Activated T-cell treated with anti-CD3 and anti-CD28 coated beads for 24 hours (primary cell): ENCODE measurements around the gene GLIS1.

ENCODE experiments used
- DNase-seq: peaks from one replicate; pipeline ENCODE4 v3.0.0-alpha.2; 2020; ENCODE audit warnings: low read depth

The GLIS1 gene

DNA sequence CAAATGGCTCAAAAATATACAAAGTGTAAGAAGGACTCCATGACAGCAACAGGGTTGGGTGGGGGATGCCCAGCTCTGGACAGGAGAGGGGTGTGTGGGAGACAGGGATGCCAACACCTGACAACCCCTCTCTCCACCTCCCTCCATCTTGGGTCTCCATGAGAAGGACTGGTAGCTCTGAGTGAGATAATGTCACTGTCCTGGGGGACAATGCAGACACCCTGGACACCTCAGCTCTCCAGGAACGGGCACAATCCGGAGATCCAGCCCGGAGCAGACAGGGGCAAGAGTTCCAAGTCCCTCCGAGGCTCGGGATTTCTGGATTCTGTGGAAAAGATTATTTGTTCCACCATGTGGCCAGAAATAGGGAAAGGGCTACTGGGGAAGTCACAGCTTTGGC lies 122.5 kb downstream of the GLIS1 start:
- DNase-seq, result no peak

DNA sequence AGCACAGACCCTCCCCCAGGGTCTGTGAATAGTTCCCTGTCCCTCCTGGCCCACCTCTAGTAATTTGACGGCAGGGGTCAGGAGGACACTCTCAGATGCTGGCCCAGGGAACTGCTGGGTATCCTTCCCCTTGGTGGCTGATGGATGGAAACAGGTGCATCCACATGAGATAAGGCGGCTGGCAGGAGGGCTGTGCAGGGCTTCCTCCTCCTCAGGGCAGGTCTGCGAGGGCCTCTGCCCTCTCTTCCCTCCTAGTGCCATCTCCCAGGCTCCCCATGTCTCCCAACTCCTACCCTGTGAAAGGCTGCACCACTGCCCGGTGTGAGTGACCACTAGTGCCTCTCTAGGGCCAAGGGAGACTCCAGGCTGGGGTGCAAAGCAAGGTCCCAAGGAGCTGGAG lies 123.9 kb downstream of the GLIS1 start:
- no peak for DNase-seq

DNA sequence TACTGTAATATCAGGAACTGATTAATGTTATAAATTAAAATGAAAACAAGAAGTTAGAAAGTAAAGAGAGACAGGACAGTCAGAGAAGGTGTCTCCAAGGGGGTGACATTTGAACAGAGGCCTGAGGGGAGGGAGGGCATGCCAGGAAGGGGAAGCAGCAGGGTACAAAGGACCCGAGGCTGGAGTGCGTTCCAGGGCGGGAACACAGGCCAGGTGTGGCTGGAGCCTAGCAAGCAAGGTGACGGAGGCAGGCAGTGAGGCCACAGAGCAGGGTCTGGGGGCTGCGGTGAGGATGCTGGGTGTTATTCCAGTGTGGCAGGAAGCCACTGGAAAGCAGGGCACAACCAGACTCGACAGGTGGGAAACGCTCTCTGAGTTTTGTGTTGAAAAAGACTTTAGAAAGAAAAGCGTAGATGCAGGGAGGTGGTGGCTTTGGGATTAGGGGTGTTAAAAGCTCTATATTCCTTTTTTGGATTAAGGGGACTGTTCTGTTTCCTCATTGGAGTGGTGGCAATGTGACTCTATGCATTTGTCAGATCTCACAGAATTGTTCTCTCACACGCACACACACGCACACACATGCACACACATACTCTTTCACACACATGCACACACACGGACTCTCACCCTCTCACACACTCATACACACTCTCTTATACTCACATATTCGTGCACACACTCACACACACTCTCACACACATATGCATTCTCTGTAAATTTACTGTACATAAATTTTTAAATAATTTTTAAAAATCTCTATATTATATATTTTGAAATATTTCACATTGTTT lies 124.5 kb downstream of the GLIS1 start:
- DNase-seq, result no peak

DNA sequence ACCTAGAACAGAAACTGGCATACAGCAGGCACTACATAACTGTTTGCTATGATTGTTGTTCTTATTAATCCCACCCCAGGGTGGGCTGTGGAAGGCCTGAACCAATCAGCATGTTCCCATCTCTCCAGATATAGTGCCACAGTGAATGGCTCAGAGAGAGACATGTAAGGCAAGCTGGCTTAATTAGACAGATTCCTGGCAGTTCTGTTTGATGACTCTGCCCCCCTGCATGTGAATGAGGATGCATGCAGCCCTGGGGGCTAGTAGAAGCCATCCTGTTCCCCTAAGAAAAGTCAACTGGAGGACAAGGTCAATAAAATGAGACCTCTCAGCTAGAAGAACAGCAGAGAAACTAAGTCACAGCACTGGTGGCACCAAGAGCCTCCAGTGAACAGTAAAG lies 130.3 kb downstream of the GLIS1 start:
- DNase-seq, result no peak

DNA sequence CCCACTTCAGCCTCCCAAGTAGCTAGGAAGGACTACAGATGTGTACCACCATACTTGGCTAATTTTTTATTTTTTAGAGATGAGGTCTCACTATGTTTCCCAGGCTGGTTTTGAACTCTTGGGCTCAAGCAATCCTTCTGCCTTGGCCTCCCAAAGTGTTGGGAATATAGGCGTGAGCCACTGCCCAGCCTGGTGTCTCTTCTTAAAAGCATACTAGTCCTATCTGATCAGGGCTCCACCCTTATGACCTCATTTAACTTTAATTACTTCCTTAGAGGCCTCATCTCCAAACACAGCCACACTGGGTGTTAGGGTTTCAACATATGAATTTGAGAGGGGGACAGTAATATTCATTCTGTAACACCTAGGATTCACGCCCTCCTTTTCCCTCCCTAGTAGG lies 130.9 kb downstream of the GLIS1 start:
- no peak for DNase-seq

DNA sequence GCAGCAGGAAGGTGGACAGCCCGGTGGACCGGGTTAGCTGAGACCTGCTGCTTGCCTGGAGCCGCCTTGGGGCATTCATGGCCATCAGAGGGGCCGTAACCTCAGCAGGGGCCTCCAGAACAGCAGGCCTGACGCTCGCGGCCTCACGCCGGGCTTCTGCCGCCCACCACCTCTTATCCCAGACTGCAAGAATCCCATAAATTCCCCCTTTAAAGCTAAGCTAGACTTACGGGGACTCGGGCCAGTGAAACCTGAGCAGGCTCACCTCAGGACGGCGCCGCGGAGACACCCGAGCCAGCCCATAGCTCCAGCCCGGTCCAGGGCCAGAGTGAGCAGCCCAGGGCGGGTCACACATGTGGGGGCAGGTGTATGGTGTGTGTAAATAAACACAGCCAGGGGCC lies 132.3 kb downstream of the GLIS1 start:
- no peak for DNase-seq

DNA sequence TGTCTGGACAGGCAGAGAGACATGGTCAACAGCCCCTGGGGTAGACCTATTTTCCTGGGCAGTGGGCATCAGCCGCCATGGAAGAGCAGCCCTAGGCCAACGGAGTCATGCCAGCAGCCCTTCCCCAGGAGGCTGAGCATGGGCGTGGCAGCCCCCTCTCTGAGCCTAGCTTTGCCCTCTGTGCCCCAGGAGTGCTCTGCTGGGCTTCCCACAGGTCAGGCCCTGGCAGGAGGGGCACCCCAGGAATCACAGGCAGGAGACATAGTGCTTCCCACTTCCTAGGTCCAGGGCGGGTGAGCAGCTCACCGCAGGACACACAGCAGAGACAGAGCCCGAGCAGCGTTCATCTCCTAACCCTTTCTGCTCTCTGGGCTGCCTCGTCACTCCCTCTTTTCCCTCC lies 132.8 kb downstream of the GLIS1 start:
- no peak for DNase-seq

DNA sequence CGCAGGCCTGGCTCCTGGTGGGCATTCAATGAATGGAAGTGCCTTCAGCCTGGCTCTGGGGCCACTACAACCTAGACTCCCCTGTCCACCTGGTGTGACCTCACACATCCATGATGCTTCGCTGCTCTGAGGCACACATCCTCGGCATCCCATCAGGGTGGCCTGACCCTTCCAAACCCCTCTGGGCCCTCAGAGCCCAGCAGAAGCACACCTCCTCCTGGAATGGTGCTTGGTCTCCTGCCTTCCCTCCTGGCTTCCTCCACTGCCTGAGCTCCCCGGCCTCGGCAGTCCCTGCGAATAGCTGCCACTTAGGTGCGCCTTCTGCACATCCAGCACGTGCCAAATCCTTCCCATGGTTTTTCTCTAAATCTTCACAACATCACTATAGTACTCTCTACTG lies 133.8 kb downstream of the GLIS1 start:
- no peak for DNase-seq

DNA sequence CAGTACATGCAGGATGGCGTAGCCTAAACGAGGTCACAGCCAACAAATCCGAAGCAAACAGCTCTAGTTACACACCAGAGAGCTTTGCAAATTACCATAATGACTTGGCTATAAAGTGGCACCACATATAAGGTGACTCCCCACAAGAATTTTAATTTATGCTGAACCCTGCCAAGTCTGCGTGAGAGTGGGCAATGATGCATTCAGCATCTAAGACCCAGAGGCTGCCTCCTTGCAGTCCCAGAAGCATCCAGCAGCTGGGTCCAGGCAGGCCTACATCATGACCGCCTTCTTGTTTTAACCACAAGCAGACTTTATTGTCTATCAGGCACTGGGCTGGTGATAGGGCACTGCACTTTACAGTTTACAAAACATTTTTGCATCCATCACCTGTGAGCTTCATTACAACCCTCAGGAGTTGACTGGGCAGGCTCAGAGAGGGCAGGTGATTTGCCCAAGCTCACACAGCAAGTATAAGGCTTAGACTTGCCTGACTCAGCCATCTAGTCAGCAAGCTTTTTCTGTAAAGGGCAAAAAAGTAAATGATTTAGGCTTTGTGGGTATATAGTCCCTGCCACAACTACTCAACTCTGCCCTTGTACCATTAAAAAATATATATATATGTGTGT lies 134.6 kb downstream of the GLIS1 start:
- no peak for DNase-seq

DNA sequence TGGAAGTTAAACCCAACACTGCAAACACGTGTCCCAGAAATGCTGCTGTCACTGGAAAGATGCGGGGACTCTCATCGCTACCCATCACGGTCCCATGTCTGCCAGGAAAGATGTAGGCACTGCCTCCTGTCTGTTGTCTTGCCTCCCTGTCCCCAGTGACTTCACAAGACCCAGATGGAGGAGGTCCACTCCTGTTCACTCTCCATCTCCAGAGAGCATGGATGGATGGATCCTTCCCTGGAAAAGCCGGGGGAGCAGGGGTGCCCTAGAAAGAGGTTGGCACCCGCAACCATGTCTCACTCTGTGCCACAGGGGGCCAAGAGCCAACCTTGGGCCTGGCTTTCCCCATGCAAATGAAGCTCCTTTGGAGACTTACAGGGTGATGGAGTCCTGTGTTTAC lies 135.5 kb downstream of the GLIS1 start:
- no peak for DNase-seq

DNA sequence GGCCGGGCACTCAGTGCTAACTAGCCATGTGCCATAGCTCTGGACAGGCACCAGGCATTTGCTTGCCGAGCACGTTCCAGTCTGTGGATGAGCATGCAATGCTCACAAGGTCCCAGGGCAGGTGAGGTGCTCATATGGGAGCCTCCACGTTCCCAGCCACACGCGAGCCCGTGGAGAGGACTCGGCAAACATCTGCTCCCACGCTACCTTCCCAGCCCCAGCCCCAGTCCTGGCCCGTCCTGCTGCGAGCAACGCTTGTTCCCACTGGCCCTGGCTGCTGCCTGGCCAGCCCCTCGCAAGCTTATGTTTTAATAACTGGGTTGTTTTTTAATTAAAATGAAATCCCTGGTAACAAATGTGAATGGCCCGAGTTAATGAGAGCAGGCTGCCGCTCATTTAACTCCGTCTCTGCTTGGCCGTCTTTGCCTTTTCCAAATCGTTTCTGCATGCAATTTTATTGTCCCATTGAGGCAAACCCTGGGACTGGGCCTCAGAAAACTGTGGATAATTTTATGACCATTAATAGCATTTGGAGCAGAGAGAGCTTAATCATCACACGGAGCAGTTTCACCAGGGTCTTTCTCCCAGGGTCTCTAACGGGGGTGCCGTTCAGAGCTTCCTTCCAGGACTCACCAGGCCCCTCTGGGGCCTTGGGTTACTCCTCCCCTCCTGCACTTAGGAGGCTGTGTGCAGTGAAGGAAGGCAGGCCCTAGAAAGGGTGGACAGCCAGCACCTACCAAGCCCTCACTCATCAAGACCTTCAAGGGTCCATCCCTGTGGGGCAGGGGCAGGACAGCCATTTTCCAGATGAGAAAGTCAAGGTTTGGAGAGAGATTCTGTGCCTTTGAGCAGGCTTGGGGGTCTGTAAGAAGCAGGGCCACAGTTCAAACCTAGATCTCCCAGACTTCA lies 136.8 kb downstream of the GLIS1 start:
- no peak for DNase-seq

DNA sequence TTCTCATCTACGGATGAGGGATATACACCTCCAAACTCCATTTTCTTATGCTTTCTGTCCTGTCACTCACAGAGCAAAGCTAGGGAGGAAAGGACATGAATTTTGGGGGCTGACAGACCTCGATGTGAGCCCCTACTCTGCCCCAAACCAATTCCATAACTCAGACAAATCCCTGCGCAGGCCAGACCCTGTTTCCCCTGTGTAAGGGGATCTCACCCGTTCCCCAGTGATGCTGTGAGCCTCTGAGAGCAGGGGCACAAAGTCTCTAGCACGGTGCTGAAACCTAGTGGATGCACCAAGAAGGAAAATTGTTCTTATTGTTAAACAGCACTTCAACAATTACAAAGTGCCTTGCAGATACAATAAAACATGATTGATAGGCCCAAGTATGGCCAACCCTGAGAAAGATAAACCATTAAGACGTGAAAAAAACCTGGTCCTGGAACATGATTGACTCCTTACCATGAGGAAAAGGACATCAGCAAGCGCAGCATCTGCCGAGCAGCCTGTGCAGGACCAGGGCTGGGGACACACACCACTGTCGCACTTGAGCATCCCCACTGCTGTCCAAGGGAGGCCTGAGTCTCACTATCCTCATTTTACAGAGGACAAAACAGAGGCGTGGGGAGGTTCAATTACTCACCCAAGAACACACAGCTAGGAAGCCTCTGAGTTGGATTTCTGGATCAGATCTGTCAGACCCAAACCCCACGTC lies 137.8 kb downstream of the GLIS1 start:
- DNase-seq, result no peak

DNA sequence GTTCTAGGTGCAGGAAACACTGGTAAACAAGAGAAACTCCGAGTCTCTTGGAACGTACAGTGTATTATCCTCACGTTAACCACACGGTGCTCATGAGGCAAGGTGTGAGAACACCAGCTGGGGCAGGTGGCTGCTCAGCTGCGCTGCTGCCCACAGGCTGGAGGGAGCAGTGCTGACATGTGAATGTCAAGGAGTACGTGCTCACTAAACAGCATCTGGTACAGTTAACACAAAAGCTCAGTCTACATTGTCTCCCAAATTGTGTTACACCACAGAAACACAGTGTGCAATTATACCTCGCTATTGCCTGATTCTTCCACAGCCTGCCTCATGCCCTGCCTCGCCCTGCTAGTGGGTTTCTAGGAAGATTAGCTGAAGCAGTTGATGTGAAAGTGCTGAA lies 138.4 kb downstream of the GLIS1 start:
- no peak for DNase-seq

DNA sequence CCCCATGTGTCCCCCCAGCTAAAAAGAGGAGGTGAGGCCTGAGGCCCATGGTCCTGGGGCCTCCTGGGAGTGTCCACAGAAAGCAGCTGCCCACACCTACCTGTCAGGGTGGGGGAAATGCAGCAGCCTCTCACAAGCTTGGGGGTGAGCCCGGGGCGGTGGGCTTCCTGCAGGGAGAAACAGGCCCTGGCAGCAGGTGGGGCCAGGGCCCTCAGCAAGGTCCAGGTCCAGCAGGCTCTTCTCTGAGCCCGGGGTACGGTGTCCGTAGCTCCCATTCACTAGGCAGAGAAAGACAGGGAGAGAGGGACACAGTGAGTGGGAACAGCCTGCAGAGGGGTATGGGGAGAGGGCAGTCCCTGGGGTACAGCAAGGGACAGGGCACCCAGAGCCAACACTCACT lies 139.0 kb downstream of the GLIS1 start:
- no peak for DNase-seq

DNA sequence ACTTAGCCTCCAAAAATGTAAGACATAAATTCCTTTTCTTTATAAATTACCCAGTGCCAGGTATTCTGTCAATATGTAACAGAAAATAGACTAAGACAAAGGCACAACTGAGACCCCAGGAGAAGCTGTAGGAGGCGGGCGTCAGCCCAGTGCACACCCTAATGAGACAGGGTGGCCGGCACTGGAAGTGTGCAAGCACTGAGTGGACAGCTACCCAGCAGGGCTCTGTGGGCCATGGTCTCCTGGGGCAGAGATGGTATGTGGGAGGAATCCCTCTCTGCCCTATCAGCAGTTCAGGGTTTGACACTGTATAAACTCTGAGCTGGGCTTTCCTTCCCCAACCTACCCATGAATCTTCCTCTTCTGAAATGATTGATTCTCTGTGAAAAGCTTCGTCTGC lies 139.5 kb downstream of the GLIS1 start:
- DNase-seq, result no peak

DNA sequence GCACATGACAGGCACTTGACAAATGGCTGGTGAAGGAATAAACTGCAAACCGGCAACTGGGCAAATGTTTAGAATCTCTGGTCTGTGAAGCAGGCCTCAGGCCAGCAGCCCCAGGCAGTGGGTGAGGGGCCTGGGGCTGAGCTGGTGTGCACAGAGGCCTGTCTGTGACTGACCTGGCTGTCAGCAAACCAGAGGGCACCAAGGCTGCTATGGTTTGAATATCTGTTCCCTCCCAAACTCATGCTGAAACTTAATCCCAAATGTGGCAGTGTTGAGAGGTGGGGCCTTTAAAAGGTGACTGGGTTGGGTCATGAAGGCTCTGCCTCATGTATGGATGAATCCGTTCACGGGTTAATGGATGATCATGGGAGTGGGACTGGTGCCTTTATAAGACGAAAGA lies 140.0 kb downstream of the GLIS1 start:
- DNase-seq, result no peak

DNA sequence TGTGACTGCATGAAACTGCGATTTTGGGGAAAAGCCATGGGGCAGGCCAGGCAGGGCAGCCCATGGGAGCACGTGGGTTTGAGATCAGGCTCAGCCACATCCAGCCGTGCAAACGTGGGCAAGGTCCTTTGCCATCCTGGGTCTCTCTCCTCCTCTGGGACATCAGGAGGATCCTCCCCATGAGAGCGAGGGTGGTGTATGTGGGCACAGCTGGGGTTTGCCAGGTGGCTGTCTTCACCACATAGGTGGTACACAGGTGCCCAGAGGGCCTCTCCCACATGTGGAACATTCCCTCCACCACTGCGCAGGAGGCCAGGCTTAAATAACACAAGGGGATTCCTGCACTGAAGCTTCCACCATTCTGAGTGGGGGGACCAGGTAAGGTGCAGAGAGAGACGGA lies 143.1 kb downstream of the GLIS1 start:
- DNase-seq, result no peak

DNA sequence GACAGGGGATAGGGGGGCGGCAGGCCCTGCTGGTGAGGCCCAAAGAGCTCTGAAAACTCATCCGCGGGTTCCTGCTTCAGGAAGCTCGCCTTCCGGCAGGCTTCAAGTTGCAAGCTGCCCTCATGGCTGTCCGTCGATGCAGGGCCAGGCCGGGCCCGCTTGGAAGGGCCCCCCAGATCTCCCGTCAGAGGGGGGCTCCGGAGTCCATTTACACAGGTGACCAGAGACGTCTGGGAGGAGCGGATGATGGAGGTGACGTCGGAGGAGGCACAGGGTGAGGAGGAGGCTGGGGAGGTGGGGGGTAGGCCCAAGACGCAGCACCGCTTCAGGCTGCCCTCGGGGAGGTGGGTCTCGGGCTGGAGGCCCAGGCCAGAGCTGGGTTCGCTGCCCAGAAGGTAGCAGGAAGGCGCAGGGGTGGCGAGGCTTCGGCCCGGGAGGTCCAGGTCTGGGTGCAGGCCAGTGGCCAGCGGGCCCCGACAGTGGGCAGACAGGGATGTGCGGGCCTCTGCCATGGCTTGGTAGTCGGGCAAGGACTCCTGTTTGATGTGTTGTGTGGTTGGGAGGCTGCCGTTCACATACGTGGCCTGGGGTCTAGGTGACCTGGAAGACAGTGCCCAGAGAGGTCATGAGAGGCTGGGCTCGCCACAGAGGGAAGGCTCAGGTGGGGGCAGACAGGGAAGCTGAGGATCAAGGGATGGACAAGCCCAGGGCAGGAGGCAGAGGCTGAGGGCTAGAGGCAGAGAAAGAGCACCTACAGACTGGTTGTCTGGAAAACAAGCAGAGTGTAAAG lies 144.4 kb downstream of the GLIS1 start:
- DNase-seq, result no peak

DNA sequence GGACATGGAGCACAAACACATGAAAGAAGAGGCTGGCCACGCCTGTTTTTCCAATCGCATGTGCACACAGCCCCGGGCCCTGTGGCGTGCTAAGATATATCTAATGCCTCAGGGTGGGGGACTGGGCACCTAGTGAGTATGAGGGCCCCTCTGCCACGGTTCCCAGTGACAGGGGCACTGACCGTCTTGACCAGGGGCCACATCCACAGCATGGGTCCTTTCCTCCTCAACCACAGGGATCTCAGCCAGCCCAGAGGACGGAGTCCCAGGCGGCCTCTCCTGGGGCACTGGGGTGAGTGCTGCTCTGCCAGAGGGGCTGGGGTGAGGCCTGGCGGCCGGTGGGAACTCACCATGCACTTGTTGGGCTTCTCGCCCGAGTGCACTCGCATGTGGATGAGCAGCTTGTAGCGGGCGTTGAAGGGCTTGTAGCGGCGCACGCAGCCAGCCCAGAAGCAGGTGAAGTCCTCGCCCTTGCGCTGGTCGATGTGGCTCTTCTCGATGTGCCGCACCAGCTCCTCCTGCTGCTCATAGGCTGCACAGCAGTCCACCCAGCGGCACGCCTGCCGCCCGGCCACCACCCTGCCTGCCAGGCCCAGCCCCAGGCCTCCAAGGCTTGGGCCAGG lies 145.1 kb downstream of the GLIS1 start:
- no peak for DNase-seq

DNA sequence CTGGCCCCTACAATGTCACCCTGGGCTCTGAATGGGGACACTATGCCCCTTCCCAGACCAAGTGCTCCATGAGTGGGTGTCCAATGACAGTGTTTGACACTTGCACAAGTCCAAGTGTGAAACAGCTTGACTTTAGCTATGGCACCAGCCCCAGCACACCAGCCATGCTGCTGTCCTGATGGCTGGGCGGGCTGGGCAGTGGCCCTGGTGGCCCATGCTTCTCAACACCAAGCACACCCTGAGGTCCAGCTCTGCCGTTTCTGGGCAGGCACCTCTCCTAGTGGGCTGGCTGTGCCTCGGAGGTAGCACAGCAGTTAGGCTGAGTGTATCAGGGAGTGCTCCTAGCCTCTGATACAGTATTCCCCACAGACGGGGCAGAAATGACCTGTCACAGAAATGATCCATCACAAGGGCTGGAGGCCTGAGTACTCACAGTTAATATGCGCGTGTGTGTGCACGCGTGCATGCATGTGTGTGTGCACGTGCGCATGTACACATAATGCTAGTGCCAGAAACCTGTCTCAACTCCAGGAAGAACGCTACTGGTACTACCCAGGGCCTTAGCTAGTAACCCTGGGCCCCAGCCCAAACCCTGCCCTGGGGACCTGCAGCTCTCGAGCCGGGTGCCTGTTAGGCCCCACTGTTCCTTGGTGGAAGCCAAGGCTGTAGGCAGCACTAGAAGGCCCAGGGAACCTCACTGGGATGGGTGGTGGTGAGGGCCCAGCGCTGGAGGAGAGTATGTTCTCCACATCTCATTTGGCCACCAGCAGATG lies 145.8 kb downstream of the GLIS1 start:
- DNase-seq, result no peak
